Measurements from ENCODE around the gene GIT1. TPM values are rescaled to one million over a fixed set of nuclear protein-coding genes. Genes with fewer than 3 reads are reported as not detected.

Gene GIT1
- total and polyA plus RNA-seq, 2 of the 13 experiments (the other 11 are each of a cell fraction or from before 2014, with no cell fraction given), result 14.2 to 30.8 TPM

DNA sequence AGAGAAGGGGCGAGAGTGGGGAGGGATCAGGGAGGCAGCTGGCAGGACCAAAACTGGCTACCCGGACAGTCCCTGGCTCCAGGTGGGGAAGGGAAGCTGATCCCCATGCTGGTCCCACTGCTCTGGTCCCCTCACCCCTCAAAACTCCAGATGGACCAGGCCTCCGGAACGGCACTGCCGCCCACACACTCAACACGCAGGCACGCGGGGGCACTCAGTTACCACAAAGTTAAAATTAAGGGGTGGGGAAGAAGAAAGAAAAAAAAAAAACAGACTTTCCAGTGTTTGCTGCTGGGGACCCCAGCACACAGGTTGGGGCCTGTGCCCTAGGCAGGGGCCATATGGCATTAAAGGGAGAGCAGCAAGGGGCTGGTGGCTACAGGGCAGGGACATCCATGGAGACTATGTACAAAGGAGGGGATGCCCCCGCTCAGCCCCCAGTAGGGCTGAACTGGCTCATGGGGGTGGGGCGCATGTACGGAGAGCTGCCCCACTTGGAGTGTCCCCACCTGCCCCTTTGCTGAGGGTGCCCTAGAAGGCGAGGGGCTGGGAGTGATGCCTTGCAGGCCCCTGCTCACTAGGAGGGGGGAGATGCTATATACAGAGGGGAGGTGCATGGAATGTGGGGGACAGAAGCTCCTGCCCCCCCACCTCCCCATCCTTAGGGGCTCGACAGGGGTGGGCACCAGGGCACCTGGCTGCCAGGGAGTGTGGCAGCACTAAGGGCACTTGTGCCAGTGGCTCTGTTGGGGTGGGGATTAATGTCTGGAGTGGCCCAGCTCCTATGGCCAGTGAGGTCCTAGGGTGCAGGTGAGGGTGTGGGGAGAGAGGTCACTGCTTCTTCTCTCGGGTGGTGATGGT lies 15.3 kb downstream of the GIT1 start (continued):
- TF ChIP-seq RBM22 (optimal IDR thresholded peaks at IDR 0.05; ENCODE audit: low read length), result peak; percentile 76
- no peak for TF ChIP-seq PLRG1 (conservative IDR thresholded peaks at IDR 0.05)
- TF ChIP-seq, protein P1, sequence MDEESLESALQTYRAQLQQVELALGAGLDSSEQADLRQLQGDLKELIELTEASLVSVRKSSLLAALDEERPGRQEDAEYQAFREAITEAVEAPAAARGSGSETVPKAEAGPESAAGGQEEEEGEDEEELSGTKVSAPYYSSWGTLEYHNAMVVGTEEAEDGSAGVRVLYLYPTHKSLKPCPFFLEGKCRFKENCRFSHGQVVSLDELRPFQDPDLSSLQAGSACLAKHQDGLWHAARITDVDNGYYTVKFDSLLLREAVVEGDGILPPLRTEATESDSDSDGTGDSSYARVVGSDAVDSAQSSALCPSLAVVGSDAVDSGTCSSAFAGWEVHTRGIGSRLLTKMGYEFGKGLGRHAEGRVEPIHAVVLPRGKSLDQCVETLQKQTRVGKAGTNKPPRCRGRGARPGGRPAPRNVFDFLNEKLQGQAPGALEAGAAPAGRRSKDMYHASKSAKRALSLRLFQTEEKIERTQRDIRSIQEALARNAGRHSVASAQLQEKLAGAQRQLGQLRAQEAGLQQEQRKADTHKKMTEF (CRISPR knock-in tag; IDR thresholded peaks at IDR 0.05), result no peak
- TF ChIP-seq POLR2G (IDR thresholded peaks at IDR 0.05; ENCODE audit: low read depth, low read length), result peak; percentile 4

DNA sequence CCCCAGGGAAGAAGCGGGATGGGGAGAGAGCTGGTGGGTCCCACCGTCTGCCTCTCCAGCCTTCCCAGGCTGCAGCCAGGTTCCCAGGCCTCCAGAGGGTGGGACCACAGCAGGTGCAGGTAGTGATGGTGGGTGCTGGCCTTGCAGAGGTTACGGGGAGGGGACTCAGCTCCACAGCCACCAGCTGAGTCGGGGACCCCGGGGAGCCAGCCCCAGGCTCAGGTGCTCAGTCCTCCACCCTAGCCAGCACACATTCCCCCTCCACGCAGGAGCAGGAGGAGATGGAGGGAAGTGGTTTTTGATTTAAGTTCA lies 15.9 kb downstream of the GIT1 start:
- FAIRE-seq (no peak), DNase-seq (ENCODE audit: low spot score) (no peak), ATAC-seq (no peak)
- Histone ChIP-seq H3K27me3 (ENCODE audit: control insufficient read depth in 1 of 2, insufficient read depth in 2 of 2, low read length in 2 of 2) (no peaks in the 10 kb centered on the region), H3K9me3 (ENCODE audit: low read length) (no peaks in the 10 kb centered on the region), H3K79me2 (ENCODE audit: insufficient read depth, low read length) (no peaks in the 10 kb centered on the region), H3K4me3 (replicated peaks in 1 of 3; ENCODE audit: insufficient read depth in 1 of 3, low read depth in 2 of 3, low read length in 3 of 3) (no peak overlapping the region), H4K20me1 (ENCODE audit: insufficient read depth, low read length) (no peaks in the 10 kb centered on the region), H3K9ac (ENCODE audit: insufficient read depth, low read depth, low read length) (no peak overlapping the region), H3K4me1 (ENCODE audit: insufficient read depth, low read length) (peaks cover 32% of the 10 kb centered on the region), H3K36me3 (replicated peaks in 1 of 2; ENCODE audit: control insufficient read depth in 1 of 2, insufficient read depth in 2 of 2, low read length in 2 of 2) (peaks cover 4 to 17% of the 10 kb centered on the region in 2 experiments; a peak in 3 of 5 replicates), H2AFZ (ENCODE audit: low read length) (no peak overlapping the region), H3K4me2 (ENCODE audit: low read depth, low read length) (no peak overlapping the region), H3K27ac (ENCODE audit: extremely low read length, insufficient read depth, low read length) (no peak overlapping the region)
- CTCF ChIA-PET (ENCODE audit: low intra/inter-chr PET ratio, low total read pairs), result no interaction called here
- POLR2A ChIA-PET, result no interaction called here
- BruUV-seq (replicated peaks), result no TSS peak
- TF ChIP-seq, protein P2, sequence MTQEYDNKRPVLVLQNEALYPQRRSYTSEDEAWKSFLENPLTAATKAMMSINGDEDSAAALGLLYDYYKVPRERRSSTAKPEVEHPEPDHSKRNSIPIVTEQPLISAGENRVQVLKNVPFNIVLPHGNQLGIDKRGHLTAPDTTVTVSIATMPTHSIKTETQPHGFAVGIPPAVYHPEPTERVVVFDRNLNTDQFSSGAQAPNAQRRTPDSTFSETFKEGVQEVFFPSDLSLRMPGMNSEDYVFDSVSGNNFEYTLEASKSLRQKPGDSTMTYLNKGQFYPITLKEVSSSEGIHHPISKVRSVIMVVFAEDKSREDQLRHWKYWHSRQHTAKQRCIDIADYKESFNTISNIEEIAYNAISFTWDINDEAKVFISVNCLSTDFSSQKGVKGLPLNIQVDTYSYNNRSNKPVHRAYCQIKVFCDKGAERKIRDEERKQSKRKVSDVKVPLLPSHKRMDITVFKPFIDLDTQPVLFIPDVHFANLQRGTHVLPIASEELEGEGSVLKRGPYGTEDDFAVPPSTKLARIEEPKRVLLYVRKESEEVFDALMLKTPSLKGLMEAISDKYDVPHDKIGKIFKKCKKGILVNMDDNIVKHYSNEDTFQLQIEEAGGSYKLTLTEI (CRISPR knock-in tag; conservative IDR thresholded peaks at IDR 0.05), result no peak
- TF ChIP-seq CEBPB (IDR thresholded peaks at IDR 0.05; ENCODE audit: borderline replicate concordance, low read depth, low read length) (no peak), MTA3 (CRISPR knock-in tag; IDR thresholded peaks at IDR 0.05) (no peak), RBFOX2 (IDR thresholded peaks at IDR 0.05; ENCODE audit: low read depth, low read length) (0 out of 2 replicates have a peak, but pooled peaks have one; percentile 3), ZNF616 (CRISPR knock-in tag; IDR thresholded peaks at IDR 0.05; ENCODE audit: low read depth) (no peak), ZNF605 (CRISPR knock-in tag; IDR thresholded peaks at IDR 0.05) (no peak), SMAD3 (CRISPR knock-in tag; IDR thresholded peaks at IDR 0.05) (no peak), POLR2G (IDR thresholded peaks at IDR 0.05; ENCODE audit: low read depth, low read length) (peak; percentile 26)
- TF ChIP-seq, protein P3, sequence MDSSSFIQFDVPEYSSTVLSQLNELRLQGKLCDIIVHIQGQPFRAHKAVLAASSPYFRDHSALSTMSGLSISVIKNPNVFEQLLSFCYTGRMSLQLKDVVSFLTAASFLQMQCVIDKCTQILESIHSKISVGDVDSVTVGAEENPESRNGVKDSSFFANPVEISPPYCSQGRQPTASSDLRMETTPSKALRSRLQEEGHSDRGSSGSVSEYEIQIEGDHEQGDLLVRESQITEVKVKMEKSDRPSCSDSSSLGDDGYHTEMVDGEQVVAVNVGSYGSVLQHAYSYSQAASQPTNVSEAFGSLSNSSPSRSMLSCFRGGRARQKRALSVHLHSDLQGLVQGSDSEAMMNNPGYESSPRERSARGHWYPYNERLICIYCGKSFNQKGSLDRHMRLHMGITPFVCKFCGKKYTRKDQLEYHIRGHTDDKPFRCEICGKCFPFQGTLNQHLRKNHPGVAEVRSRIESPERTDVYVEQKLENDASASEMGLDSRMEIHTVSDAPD (CRISPR knock-in tag; IDR thresholded peaks at IDR 0.05), result no peak
- intact Hi-C loops (cut with micrococcal nuclease; ENCODE audit: unreplicated experiment) (no loop called here), in situ Hi-C loops (cut with HindIII; ENCODE audit: extremely low pct_ligation_motif_present, low pct_unique_long_range_greater_than_20kb) (no loop called here)
- 97% methylated on average over 4 of the region's 6 CpGs for WGBS (ENCODE audit: low lambda C conversion rate)
